Upper lobe of left lung (tissue), 4 donors: ENCODE results near the gene TMEM192.

ENCODE experiments used
- POLR2A ChIP-seq, 4 donors: fragments of 450-650 bp; IDR thresholded peaks; one replicate each; pipeline ENCODE4 v1.5.1; 2016 to 2017; ENCODE audit warnings: antibody characterized with exemption in 4 of 4, mild to moderate bottlenecking in 2 of 4
- POLR2AphosphoS5 ChIP-seq, 2 donors: sonication (generic); formaldehyde crosslinking; IDR thresholded peaks; one replicate each; pipeline ENCODE4 v1.5.1; 2017; ENCODE audit warnings: antibody characterized with exemption in 2 of 2
- TF ChIP-seq, protein P1 (sequence below), 6 experiments: fragments of 450-650 bp in 4 of 6; fragments of 200-600 bp in 2 of 6; sonication (generic) in 2 of 6; IDR thresholded peaks; one replicate each; pipeline ENCODE4 v1.5.1; 2016 to 2019; ENCODE audit warnings: antibody characterized with exemption in 6 of 6

- TF ChIP-seq, protein P1, sequence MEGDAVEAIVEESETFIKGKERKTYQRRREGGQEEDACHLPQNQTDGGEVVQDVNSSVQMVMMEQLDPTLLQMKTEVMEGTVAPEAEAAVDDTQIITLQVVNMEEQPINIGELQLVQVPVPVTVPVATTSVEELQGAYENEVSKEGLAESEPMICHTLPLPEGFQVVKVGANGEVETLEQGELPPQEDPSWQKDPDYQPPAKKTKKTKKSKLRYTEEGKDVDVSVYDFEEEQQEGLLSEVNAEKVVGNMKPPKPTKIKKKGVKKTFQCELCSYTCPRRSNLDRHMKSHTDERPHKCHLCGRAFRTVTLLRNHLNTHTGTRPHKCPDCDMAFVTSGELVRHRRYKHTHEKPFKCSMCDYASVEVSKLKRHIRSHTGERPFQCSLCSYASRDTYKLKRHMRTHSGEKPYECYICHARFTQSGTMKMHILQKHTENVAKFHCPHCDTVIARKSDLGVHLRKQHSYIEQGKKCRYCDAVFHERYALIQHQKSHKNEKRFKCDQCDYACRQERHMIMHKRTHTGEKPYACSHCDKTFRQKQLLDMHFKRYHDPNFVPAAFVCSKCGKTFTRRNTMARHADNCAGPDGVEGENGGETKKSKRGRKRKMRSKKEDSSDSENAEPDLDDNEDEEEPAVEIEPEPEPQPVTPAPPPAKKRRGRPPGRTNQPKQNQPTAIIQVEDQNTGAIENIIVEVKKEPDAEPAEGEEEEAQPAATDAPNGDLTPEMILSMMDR (IDR thresholded peaks at IDR 0.05) = peak in 2 of 6 experiments; percentile 15 to 22
- no peak for TF ChIP-seq POLR2A (IDR thresholded peaks at IDR 0.05)
- TF ChIP-seq POLR2AphosphoS5 (IDR thresholded peaks at IDR 0.05) = no peak
Observed at GRCh38 chr4:165096776-165097175, 15.9 kb downstream of the TMEM192 start.
